ENCODE results near the gene ACP7. TPM values are rescaled to one million over a fixed set of nuclear protein-coding genes. Genes with fewer than 3 reads are reported as not detected.
"Not testable (repeated sequence)": the region's sequence is repeated elsewhere in the genome, so short reads cannot be mapped to it uniquely, and the experiment has no call there.

Gene ACP7
- total RNA-seq, 1 donor from 2014 or later = not detected

- peak; percentile 2 for DNase-seq (ENCODE audit: missing footprints)
- intact Hi-C loops (cut with DNase I) = no loop called here
- ATAC-seq = no peak
Measured at GRCh38 chr19:39139971-39140453, 55.8 kb downstream of the ACP7 start.

- intact Hi-C loops (cut with DNase I) = no loop called here
- DNase-seq (ENCODE audit: missing footprints) (no peak), ATAC-seq (no peak)
Measured at GRCh38 chr19:39140594-39140993, 56.4 kb downstream of the ACP7 start.

GRCh38 chr19:39141929-39142328 is 57.8 kb downstream of the ACP7 start:
- ATAC-seq = no peak

GRCh38 chr19:39142630-39143029 is 58.5 kb downstream of the ACP7 start:
- ATAC-seq (no peak), DNase-seq (ENCODE audit: missing footprints) (peak; percentile 55)
- intact Hi-C loops (cut with DNase I) = no loop called here

More at GRCh38 chr19:39141929-39142328, 57.8 kb downstream of the ACP7 start:
- intact Hi-C loops (cut with DNase I) = no loop called here
- peak; percentile 4 for DNase-seq (ENCODE audit: missing footprints)

- ATAC-seq; DNase-seq (ENCODE audit: missing footprints); intact Hi-C loops (cut with DNase I): not testable (repeated sequence)
Measured at GRCh38 chr19:39143757-39144289, 59.7 kb downstream of the ACP7 start.

- DNase-seq (ENCODE audit: missing footprints) = peak; percentile 25
- ATAC-seq = no peak
- intact Hi-C loops (cut with DNase I) = no loop called here
Measured at GRCh38 chr19:39144290-39145071, 60.3 kb downstream of the ACP7 start.

GRCh38 chr19:39145180-39145953 is 61.2 kb downstream of the ACP7 start:
- DNase-seq (ENCODE audit: missing footprints) (peak; percentile 64), ATAC-seq (peak; percentile 71)
- intact Hi-C loops (cut with DNase I) = no loop called here

- DNase-seq (ENCODE audit: missing footprints) (peak; percentile 3), ATAC-seq (no peak)
- intact Hi-C loops (cut with DNase I) = no loop called here
Measured at GRCh38 chr19:39146091-39146490, 61.9 kb downstream of the ACP7 start.

- ATAC-seq (no peak), DNase-seq (ENCODE audit: missing footprints) (peak; percentile 5)
- intact Hi-C loops (cut with DNase I) = no loop called here
Measured at GRCh38 chr19:39146686-39147450, 62.7 kb downstream of the ACP7 start.

- intact Hi-C loops (cut with DNase I) = no loop called here
- ATAC-seq = no peak
Measured at GRCh38 chr19:39147480-39147879, 63.3 kb downstream of the ACP7 start.

GRCh38 chr19:39148939-39149529 is 64.9 kb downstream of the ACP7 start:
- intact Hi-C loops (cut with DNase I) = no loop called here
- ATAC-seq = no peak
- no peak for DNase-seq (ENCODE audit: missing footprints)

More at GRCh38 chr19:39147480-39147879, 63.3 kb downstream of the ACP7 start:
- no peak for DNase-seq (ENCODE audit: missing footprints)

- peak; percentile 27 for DNase-seq (ENCODE audit: missing footprints)
- ATAC-seq = no peak
- intact Hi-C loops (cut with DNase I) = no loop called here
Measured at GRCh38 chr19:39150235-39150634, 66.1 kb downstream of the ACP7 start.

- ATAC-seq = no peak
- DNase-seq (ENCODE audit: missing footprints) = peak; percentile 25
- intact Hi-C loops (cut with DNase I) = no loop called here
Measured at GRCh38 chr19:39150807-39151600, 66.8 kb downstream of the ACP7 start.

- intact Hi-C loops (cut with DNase I) = no loop called here
- no peak for ATAC-seq
Measured at GRCh38 chr19:39152066-39152465, 67.9 kb downstream of the ACP7 start.

GRCh38 chr19:39154100-39154628 is 70.0 kb downstream of the ACP7 start:
- no peak for ATAC-seq
- no peak for DNase-seq (ENCODE audit: missing footprints)
- intact Hi-C loops (cut with DNase I) = no loop called here

More at GRCh38 chr19:39152066-39152465, 67.9 kb downstream of the ACP7 start:
- no peak for DNase-seq (ENCODE audit: missing footprints)

GRCh38 chr19:39154629-39155100 is 70.5 kb downstream of the ACP7 start:
- DNase-seq (ENCODE audit: missing footprints) (no peak), ATAC-seq (no peak)
- intact Hi-C loops (cut with DNase I) = no loop called here

- intact Hi-C loops (cut with DNase I) = no loop called here
- ATAC-seq = no peak
- DNase-seq (ENCODE audit: missing footprints) = no peak
Measured at GRCh38 chr19:39155114-39155700, 71.0 kb downstream of the ACP7 start.

Data from Right ventricle myocardium inferior (tissue), 1 donor.